GM11168 (cell line): ENCODE results near the gene SLC25A51.

ENCODE experiments used
- in situ Hi-C: fragments of 300-500 bp; cut with MboI; formaldehyde crosslinking; loops from one replicate; pipeline ENCODE4 v1.12.0; 2022; ENCODE audit warnings: low sequenced_read_pairs; ENCODE audit not compliant: unreplicated experiment

Gene SLC25A51

DNA sequence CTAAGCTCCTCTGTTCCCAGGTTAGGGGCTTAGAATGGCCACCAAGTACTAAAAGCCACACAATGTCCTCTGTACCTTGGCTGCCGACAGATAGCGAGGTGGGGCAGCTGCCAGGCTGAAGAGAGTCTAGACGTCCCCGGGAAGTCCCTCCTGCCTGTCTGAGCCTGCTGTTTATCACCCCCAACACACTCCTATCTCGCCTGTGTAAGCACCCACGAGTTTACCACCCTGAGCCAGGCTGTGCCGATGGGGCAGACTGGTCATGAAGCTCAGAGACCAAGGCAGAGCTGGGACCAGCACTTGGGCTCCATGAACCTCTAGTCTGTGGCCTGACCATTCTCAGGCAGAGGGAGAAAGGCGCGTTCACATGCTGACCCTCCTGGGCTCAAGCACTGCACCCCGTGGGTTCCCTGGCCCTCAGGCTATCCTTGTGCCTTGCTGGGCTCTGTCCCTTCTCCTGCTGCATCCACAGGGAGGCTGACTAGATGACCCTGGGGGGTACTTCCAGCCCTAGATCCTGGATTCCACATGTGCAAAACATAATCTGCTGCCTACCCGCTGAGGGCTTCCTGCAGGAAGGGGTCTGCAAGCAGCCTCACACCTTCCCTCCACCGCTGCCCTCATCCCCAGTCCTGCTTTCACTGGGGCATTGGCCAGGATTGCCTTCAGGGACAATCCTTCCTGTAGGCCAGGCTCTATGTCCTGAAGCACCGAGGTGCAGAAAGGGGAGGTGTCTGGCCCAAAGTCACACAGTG is 18.6 kb upstream of the SLC25A51 start:
- in situ Hi-C loops = loop anchor here (10.0 to 25.0 kb wide), 3 partner anchors 152 to 440 kb away; no protein-coding TSS in a partner anchor

- in situ Hi-C loops = loop anchor here (10.0 to 25.0 kb wide), 3 partner anchors 153 to 441 kb away; no protein-coding TSS in a partner anchor
These were observed 17.8 kb upstream of the SLC25A51 start for GRCh38 chr9:37921546-37922300.

- in situ Hi-C loops = loop anchor here (10.0 to 25.0 kb wide), 3 partner anchors 154 to 441 kb away; no protein-coding TSS in a partner anchor
These were observed 17.2 kb upstream of the SLC25A51 start for GRCh38 chr9:37921168-37921510.

DNA sequence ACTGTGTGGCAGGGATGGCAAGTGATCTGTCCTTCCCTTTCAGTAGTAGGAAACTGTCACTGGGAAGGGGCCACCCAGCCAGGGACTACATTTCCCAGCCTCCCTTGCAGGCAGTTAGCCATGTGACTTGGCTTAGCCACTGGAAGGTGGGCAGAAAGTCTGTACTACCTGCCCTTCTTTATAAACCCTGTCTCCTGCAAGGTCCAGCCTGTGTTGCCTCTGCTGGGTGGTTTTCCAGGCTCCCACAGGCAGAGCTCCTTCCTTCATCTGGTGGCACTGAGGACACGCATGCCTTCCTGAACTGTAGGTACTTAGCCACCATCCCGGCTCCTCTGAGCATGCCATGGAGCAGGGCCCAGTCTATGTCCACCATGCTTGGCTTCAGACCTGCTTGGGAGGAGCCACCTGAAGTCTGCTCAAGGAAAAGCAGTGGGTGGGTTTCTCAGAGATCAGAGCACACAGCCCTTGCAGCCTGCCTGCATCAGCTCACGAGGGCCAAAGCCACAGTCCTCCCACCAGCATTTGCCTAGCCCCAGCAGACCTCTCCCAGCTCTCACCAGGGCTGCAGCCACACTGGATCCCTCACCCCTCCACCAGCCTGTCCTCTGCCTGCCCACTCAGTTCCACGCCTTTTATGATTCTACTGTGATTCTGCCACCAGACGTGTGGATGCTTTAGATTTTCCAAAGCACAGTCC is 16.7 kb upstream of the SLC25A51 start:
- in situ Hi-C loops = loop anchor here (10.0 to 25.0 kb wide), 3 partner anchors 154 to 442 kb away; no protein-coding TSS in a partner anchor

- in situ Hi-C loops = loop anchor here (10.0 to 25.0 kb wide), 3 partner anchors 155 to 442 kb away; no protein-coding TSS in a partner anchor
These were observed 16.0 kb upstream of the SLC25A51 start for GRCh38 chr9:37919956-37920335.

- in situ Hi-C loops = loop anchor here (25.0 kb wide), 1 partner anchor 443 kb away; no protein-coding TSS in a partner anchor
These were observed 15.5 kb upstream of the SLC25A51 start for GRCh38 chr9:37919246-37919955.

DNA sequence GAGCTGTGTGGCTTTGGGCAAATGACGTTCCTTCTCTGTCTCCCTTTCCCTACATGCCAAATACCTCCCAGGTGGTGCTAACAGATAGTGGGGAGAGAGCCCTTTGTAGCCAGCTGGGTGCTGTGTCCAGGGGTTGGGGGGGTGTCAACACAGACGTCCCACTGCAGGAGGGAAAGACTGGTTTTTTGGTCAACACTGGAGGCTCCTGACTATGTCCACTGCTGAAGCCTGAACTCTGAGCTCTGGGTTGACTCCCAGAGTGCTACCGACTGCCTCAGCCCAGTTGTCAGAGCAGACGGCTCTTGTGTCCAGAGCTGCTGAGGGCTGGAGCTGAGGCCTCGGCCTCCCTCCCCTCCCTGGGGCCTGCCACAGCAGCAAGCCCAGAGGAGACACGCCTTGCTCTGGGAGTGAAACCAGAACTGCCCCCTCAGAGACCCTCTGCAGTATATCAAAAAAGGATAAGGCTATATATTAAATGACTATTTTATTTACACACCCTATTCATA is 14.8 kb upstream of the SLC25A51 start:
- in situ Hi-C loops = loop anchor here (25.0 kb wide), 1 partner anchor 444 kb away; no protein-coding TSS in a partner anchor

DNA sequence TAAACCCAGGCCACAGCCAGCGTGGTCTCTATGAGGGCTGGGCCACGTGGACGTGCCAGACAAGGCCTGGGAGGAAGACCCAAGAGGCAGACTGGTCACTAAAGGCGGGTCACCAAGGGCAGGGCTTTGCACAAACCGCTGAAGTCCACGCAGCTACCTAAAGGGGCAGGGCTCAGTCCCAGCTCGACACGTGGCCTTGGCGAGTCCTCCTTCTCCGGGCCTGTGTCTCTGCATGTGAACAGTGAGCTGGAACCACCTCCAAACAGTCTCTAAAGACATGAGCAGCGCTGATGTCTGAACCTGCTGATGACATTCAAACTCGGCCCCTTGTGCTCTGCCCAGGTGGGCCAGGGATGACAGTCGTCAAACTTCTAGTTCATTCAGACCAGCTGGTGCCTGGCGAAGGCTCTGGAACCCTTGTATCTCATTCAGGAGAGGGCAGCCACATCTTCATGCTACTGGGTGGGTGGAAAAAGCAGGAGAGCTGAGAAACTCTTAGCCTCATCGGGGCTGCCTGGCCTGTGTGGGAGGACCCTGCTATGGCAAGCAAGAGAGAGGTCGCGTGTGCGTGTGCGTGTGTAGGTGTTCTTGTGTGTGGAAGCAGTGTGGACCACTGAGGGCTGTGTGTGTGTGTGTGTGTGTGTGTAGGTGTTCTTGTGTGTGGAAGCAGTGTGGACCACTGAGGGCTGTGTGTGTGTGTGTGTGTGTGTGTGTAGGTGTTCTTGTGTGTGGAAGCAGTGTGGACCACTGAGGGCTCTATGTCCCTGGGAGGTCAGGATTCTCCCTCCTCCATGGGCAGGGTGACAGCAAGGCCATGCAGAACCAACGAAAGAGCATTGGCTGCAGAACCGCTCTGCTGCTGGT is 14.1 kb upstream of the SLC25A51 start:
- in situ Hi-C loops = loop anchor here (25.0 kb wide), 1 partner anchor 444 kb away; no protein-coding TSS in a partner anchor

GRCh38 chr9:37917313-37917731 is 13.4 kb upstream of the SLC25A51 start:
- in situ Hi-C loops = loop anchor here (25.0 kb wide), 1 partner anchor 445 kb away; no protein-coding TSS in a partner anchor

DNA sequence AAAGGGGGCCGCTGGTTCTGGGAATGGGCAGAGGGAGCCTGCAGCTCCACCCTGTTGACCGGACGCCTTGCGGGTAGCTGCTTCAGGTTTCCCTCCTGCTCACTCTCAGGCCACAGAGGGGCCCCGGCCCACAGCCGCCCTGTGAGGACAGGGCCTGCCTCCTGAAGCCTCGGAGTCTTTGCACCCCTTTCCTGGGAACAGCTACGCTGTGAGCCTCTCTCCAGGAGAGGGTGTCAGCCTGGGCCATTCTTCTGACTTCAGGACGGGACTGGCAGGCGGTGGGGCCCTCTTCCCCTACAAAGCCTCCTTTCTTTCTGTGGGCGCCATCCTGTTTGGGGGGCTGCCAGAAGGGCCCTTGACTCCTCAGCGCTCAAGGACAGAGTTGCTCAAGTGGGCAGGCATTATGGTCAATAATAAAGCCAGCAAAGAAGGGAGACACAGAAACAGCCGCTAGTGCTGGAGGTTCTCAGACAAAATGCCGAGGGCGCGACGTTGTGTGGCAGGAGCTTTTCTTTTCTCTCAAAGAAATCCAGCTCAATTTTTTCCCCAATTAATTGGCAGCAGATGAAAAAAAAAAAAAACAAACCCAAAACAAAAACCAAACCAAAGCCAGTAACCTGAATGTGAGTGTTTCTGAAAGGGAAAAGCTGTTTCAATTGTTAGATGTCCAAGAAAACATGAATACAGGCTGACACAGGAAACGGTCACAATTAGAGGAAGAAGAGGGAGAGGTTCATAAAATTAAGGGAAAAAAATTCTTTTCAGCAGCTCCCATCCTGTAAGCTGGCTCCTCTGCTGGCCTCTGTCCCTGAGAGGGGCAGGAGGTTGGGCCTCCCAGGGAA is 12.8 kb upstream of the SLC25A51 start:
- in situ Hi-C loops = loop anchor here (25.0 kb wide), 1 partner anchor 446 kb away; no protein-coding TSS in a partner anchor

GRCh38 chr9:37915911-37916470 is 12.1 kb upstream of the SLC25A51 start:
- in situ Hi-C loops = loop anchor here (25.0 kb wide), 1 partner anchor 446 kb away; no protein-coding TSS in a partner anchor

DNA sequence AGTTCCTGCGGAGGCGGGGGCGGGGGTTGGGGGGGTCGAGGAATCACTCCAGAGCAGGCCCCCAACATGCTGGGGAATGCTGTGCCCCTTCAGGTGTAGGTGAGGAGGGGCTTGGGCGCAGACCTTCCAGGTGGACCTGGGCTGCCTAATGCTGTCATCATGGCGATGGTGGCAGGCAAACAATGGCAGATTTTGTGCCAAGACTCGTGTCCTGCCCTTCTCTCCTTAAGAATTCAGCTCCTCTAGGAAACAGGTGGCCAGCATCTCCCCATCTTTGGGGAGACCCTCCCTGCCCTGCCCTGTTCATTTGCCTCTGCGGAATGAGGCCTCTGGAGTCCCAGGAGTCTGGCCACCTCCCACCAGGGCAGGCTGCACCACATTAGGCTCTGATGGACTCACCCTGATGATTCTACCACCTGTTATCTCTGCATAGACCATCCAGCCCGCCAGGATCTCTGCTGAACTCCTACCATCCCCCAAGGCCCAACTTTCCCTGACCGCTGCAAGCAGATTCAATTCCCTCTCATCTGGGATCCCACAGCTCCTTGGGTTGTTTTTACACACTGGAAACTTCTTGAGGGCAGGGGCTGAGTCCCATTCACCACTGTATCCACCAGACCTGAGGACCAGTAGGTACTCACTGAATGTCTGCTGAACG is 10.9 kb upstream of the SLC25A51 start:
- in situ Hi-C loops = loop anchor here (25.0 kb wide), 1 partner anchor 447 kb away; no protein-coding TSS in a partner anchor

GRCh38 chr9:37914154-37914551 is 10.2 kb upstream of the SLC25A51 start:
- in situ Hi-C loops = loop anchor here (25.0 kb wide), 1 partner anchor 448 kb away; no protein-coding TSS in a partner anchor

GRCh38 chr9:37913480-37914153 is 9.7 kb upstream of the SLC25A51 start:
- in situ Hi-C loops = loop anchor here (25.0 kb wide), 1 partner anchor 449 kb away; no protein-coding TSS in a partner anchor

GRCh38 chr9:37911271-37911681 is 7.3 kb upstream of the SLC25A51 start:
- in situ Hi-C loops = loop anchor here (25.0 kb wide), 1 partner anchor 451 kb away; no protein-coding TSS in a partner anchor

GRCh38 chr9:37910271-37910670 is 6.3 kb upstream of the SLC25A51 start:
- in situ Hi-C loops = loop anchor here (25.0 kb wide), 1 partner anchor 452 kb away; no protein-coding TSS in a partner anchor
